GM19328 (cell line): ENCODE results near the gene ABCB9.

ENCODE experiments used
- ATAC-seq: cut with Tn5 transposase; IDR thresholded peaks from one replicate; pipeline ENCODE4 v1.9.1; 2021; ENCODE audit warnings: mild to moderate bottlenecking, moderate library complexity; ENCODE audit not compliant: unreplicated experiment

The ABCB9 gene

DNA sequence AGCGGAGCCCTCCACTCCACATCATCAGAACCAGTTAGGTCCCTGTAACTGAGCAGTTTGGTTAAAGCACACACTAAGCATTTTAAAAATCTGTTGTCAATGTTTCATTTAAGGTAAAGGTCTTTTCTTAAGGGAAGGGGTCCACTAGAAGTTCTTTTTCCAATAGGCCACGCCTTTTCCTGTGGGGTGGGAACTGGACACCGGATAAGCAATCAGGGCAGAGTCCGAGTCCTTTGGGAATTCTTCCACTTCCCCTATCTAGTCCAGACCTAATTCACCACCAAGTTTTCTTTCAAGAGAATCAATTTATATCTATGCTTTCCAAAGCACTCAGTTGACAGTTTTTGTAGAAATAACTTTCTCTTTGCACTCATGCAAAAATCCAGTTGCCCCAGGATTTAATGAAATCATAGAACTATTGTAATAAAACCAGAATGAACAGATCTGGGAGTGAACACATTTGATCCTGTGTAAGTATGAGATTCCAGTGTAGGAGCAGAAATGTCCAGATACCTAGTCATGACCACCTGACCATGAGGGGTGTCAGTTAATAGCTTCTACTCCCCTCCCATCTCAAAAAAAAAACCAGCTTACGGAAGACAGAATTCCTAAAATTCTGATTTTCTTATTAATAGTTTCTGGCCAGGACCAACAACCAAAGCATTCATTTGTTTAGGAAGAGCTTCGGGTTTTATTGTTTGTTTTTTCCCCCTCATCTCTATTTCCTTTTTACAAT lies 82.0 kb downstream of the ABCB9 start:
- ATAC-seq, result no peak

DNA sequence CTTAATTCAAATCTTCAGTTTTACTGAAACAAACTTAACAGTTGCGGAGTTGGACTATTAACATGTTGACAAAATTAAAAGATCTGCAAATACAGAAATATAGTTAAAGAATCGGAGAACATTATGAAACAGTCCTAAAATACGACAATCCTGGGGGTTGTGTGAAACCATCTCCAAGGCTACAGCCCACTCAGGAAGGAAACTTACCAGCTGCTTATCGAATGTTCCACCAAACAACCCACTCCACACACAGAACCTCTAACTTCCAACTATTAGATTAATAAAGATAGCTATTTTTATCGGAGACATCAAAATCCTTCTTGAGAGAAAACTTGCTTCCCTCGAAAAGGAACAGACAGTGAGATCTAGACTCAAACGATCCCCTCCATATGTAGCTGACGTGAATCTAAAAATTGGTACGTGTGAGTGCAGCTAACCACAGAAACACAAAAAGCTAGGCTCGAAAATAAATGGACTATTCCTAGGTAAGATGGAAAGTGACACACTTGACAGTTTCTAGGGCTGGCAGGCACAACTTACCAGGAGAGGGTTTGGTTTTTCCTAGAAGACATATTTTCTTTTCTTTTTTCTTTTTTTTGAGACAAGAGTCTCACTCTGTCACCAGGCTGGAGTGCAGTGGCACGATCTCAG lies 83.2 kb downstream of the ABCB9 start:
- ATAC-seq, result no peak

DNA sequence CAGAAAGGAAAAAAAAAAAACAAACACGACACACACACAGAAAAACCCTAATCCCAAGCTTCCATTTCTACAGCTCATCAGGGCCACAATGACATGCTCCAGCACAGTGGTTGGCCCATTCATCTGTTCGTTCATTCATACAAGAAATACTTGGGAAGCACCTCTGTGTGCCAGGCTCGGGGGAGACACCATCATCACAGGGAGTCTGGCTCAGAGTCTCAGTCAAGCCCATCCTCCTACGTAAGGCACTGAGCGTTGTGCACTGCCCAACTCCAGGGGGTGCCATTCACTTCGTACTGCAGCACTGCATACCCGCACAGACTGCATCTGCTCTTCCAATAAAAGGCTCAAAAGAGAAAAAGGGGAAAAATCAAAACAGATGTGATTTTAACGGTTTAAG lies 85.6 kb downstream of the ABCB9 start:
- no peak for ATAC-seq

DNA sequence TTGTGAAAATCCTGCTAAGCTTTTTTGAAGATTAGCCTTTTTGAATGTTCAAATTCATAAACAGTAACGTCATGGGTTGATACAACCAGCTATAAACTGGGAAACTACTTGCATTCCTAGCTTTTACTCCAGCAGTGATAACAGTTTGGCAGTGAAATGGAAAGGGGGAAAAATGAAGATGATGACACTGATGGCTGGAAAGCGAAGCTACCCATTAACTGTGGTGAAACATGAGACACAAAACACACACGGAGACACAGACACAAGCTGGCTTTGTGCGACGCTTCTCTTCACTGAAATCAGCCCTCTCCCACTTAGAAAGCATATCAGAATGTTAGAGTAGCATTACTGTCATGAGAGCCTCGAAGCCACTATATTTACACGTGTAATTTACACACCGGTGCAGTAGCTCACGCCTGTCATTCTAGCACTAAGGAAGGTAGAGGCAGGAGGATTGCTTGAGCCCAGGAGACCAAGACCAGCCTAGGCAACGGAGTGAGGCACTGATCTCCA lies 86.1 kb downstream of the ABCB9 start:
- no peak for ATAC-seq
